ENCODE measurements around the gene QSOX1.

QSOX1 gene

GRCh38 chr1:180252638-180253536 lies 98.2 kb downstream of the QSOX1 start:
- no peak for DNase-seq
